Astrocyte of the cerebellum (primary cell): ENCODE results near the gene PSMD8.

Source experiments
- DNase-seq: peaks from one replicate; pipeline ENCODE4 v3.0.0-alpha.2; 2011; ENCODE audit warnings: low read depth
- H3K4me3 ChIP-seq: 2 replicates; pipeline ENCODE4 v1.5.1; 2011; ENCODE audit warnings: mild to moderate bottlenecking, low read depth, low read length, moderate library complexity
- CTCF ChIP-seq: IDR thresholded peaks from 2 replicates; pipeline ENCODE4 v1.5.1; 2012; ENCODE audit warnings: low read length, low read depth, moderate library complexity, mild to moderate bottlenecking; ENCODE audit errors: missing control alignments
- in situ Hi-C: cut with HindIII; loops from 2 replicates; pipeline ENCODE4 v1.10.0; 2017; ENCODE audit warnings: low sequenced_read_pairs

The PSMD8 gene

GRCh38 chr19:38374332-38375097, at the start of gene PSMD8:
TSS of gene PSMD8 (plus strand) at chr19:38374571. CDS start at chr19:38374602, 31 bp downstream.
- DNase-seq: peak; percentile 91
- H3K4me3 ChIP-seq: peak within 1 kb of the TSS; percentile 94
- TF ChIP-seq CTCF: peak; percentile 15
- in situ Hi-C loops: no loop called here

GRCh38 chr19:38326591-38326990, 47.8 kb upstream of the PSMD8 start:
- H3K4me3 ChIP-seq: no peak overlapping the region
- no peak for TF ChIP-seq CTCF
- DNase-seq: no peak
- in situ Hi-C loops: no loop called here

GRCh38 chr19:38329651-38330050, 44.7 kb upstream of the PSMD8 start:
- in situ Hi-C loops: no loop called here
- no peak for TF ChIP-seq CTCF
- no peak for DNase-seq
- H3K4me3 ChIP-seq: no peak overlapping the region

GRCh38 chr19:38331728-38332127, 42.6 kb upstream of the PSMD8 start:
- no peak for DNase-seq
- in situ Hi-C loops: no loop called here
- no peak for TF ChIP-seq CTCF
- no peak overlapping the region for H3K4me3 ChIP-seq

- in situ Hi-C loops: no loop called here
- TF ChIP-seq CTCF: no peak
- no peak overlapping the region for H3K4me3 ChIP-seq
- no peak for DNase-seq
These were observed 41.1 kb upstream of the PSMD8 start for GRCh38 chr19:38333245-38333644.

GRCh38 chr19:38335949-38336637, 38.3 kb upstream of the PSMD8 start:
- no peak for TF ChIP-seq CTCF
- peak; percentile 82 for DNase-seq
- in situ Hi-C loops: no loop called here
- peak overlapping the region; percentile 74 for H3K4me3 ChIP-seq
